ENCODE results near the gene MINAR2.

DNA sequence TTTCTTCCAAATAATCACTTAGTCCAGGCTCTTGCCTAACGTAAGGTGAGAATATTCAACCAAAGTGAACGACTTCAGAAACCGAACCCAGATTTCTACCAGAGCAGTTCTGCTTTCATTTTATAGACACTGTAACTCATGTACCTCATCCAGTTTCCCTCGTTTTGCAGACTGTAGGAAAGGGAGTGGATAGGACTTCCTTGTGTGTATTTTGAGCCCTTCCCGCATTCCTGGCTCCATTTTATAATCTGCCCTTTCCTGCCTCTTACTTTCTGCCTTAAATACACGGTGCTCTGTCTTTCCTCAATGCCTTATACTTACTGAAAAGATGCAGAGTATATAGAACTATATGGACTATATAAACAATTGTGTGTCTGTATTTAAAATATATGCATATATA, 20.8 kb downstream of the MINAR2 start:
- TF ChIP-seq, protein P1, sequence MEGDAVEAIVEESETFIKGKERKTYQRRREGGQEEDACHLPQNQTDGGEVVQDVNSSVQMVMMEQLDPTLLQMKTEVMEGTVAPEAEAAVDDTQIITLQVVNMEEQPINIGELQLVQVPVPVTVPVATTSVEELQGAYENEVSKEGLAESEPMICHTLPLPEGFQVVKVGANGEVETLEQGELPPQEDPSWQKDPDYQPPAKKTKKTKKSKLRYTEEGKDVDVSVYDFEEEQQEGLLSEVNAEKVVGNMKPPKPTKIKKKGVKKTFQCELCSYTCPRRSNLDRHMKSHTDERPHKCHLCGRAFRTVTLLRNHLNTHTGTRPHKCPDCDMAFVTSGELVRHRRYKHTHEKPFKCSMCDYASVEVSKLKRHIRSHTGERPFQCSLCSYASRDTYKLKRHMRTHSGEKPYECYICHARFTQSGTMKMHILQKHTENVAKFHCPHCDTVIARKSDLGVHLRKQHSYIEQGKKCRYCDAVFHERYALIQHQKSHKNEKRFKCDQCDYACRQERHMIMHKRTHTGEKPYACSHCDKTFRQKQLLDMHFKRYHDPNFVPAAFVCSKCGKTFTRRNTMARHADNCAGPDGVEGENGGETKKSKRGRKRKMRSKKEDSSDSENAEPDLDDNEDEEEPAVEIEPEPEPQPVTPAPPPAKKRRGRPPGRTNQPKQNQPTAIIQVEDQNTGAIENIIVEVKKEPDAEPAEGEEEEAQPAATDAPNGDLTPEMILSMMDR (IDR thresholded peaks at IDR 0.05; ENCODE audit: low read depth, low read length), result no peak
- TF ChIP-seq, protein P2, sequence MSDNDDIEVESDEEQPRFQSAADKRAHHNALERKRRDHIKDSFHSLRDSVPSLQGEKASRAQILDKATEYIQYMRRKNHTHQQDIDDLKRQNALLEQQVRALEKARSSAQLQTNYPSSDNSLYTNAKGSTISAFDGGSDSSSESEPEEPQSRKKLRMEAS (IDR thresholded peaks at IDR 0.05; ENCODE audit: low read depth, low read length), result no peak

Data from NB4 (cell line).